ENCODE data around the gene SH2D3A.

Gene SH2D3A

DNA sequence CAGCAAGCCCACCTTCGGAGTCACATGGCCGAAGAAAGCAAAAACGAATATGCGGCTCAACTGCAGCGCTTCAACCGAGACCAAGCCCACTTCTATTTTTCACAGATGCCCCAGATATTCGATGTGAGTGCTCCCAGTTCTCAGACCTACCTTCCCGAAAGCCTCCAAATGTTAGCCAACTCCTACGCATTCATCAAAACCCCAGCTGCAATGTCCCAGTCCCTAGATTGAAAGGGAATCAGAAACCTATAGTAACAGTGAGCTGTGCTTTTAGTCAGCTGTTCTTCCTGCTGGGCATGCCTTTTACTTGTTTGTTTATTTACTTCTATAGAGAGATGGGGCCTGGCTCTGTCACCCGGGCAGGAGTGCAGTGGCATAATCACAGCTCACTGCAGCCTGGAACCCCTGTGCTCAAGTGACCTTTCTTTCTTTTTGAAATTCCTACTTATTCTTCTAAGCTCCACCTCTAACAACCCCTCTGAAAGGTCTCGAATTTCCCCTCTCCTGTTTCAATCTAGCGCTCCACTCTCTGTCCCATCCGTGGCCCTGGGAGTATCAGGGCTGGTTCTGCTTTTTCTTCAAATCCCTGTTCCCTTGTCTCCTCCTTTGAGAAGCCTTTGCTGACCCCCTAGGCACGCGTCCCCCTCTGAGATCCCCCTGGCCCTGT, 23.4 kb downstream of the SH2D3A start (continued):
- TF ChIP-seq HOXC10 (CRISPR knock-in tag; IDR thresholded peaks at IDR 0.05) (no peak), ZNF280C (tag by site-specific recombination; IDR thresholded peaks at IDR 0.05) (no peak)

DNA sequence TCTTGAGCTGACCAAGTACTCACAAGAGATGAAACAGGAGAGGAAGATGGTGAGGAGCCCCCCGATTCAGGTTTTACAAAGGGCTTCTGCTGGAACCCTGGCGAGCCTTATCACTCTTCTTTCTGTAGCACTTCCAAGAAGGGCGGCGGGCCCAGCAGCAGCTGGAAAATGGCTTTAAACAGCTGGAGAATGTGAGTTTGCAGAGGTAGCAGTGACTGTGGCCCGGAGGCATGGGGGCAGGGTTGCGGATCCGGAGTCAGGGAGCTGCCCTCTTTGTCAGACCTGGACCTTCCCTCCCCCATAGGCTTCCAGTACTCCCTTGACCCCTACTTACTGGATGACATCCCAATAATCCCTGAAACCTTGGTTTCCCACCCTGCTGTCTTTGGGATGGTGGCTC, 24.2 kb downstream of the SH2D3A start:
- ChIA-PET CTCF (interaction anchor here (0.6 to 1.7 kb wide), 4 partner anchors 38 to 121 kb away, joined by 4 to 6 read pairs (median 4); no protein-coding TSS in a partner anchor), POLR2A (interaction anchor here (2.4 kb wide), 1 partner anchor 24 kb away, joined by 11 read pairs; the partner anchor contains the start of gene SH2D3A)
- peaks cover 24 to 40% of the 10 kb centered on the region in 2 experiments for H3K36me3 ChIP-seq (ENCODE audit: control insufficient read depth in 2 of 2, insufficient read depth in 1 of 2, low read length in 2 of 2)

DNA sequence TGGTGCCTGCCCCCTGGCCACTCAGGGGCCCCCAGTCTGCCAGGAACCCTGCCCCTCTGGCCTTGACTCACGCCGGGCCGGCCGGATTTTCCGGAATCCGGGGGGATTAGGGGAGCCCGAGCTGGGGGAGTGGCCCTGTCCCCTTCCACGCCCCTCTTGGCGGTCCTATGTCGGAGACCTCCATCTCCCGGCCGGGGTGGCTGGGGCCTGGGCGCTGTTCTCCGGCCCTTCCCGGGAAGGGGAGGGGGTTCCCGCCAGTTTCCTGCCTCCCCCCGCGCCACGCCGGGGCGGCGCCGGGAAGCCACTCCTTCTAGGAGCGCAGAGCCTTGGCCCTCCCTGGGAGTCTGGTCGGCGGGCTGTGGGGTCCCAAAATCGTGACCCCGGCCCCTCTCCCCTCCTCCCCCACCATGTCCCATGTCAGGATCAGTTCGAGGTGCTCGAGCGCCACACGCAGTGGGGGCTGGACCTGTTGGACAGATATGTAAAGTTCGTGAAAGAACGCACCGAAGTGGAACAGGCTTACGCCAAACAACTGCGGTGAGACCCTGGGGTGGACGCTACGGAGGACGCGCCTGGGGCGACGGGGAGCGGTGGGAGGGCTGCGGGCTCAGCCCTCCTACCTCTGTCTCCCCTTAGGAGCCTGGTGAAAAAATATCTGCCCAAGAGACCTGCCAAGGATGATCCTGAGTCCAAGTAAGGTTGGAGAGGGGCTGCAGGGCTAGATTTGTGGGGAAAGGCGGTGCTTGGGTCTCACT, 26.5 kb downstream of the SH2D3A start:
- H3K4me1 ChIP-seq (ENCODE audit: control insufficient read depth, insufficient read depth, low read length) = peaks cover 36% of the 10 kb centered on the region
- peak overlapping the region; percentile 65 for H3K4me3 ChIP-seq (ENCODE audit: low read depth, low read length)
- no peaks in the 10 kb centered on the region for H3K9me3 ChIP-seq (ENCODE audit: control insufficient read depth, insufficient read depth, low read depth, low read length)
- CTCF ChIA-PET = interaction anchor here (0.6 kb wide), 1 partner anchor 912 kb away, joined by 3 read pairs; no protein-coding TSS in a partner anchor
- H3K27ac ChIP-seq (ENCODE audit: extremely low read depth, low read depth, low read length) = no peak overlapping the region; the same call in 1 of the 2 replicates
- peaks cover 4 to 20% of the 10 kb centered on the region in 2 experiments; a peak in 2 of 3 replicates for H3K36me3 ChIP-seq (ENCODE audit: control insufficient read depth in 2 of 2, insufficient read depth in 1 of 2, low read length in 2 of 2)
- POLR2A ChIA-PET = no interaction called here
- TF ChIP-seq ZNF341 (tag by site-specific recombination; IDR thresholded peaks at IDR 0.05; ENCODE audit: low read depth) = peak; percentile 94
- no peak for TF ChIP-seq ZNF155 (tag by site-specific recombination; IDR thresholded peaks at IDR 0.05)
- TF ChIP-seq ZNF561 (tag by site-specific recombination; IDR thresholded peaks at IDR 0.05; ENCODE audit: borderline replicate concordance) = no peak
- peak; percentile 25; the same call in 1 of the 2 replicates for TF ChIP-seq ZBTB20 (tag by site-specific recombination; IDR thresholded peaks at IDR 0.05)
- TF ChIP-seq ZBTB44 (tag by site-specific recombination; IDR thresholded peaks at IDR 0.05) = no peak
- peak; percentile 57 for TF ChIP-seq GLIS2 (tag by site-specific recombination; IDR thresholded peaks at IDR 0.05)
- TF ChIP-seq SP2 (tag by site-specific recombination; IDR thresholded peaks at IDR 0.05) = peak; percentile 40; the same call in 1 of the 2 replicates
- no peak for TF ChIP-seq ZNF658 (tag by site-specific recombination; IDR thresholded peaks at IDR 0.05)
- no peak for TF ChIP-seq ZNF701 (tag by site-specific recombination; IDR thresholded peaks at IDR 0.05)
- no peak for TF ChIP-seq ZNF501 (tag by site-specific recombination; IDR thresholded peaks at IDR 0.05)
- no peak for TF ChIP-seq ZNF830 (tag by site-specific recombination; IDR thresholded peaks at IDR 0.05; ENCODE audit: low read depth)
- TF ChIP-seq ZNF791 (tag by site-specific recombination; IDR thresholded peaks at IDR 0.05) = no peak
- TF ChIP-seq ZIC2 (tag by site-specific recombination; IDR thresholded peaks at IDR 0.05) = 0 out of 2 replicates have a peak, but pooled peaks have one; percentile 23
- peak; percentile 61 for TF ChIP-seq SCRT2 (tag by site-specific recombination; IDR thresholded peaks at IDR 0.05)
- no peak for TF ChIP-seq ZNF654 (tag by site-specific recombination; IDR thresholded peaks at IDR 0.05; ENCODE audit: low read depth)

More for the DNA sequence above, 24.2 kb downstream of the SH2D3A start:
- no peak overlapping the region for H3K4me3 ChIP-seq (ENCODE audit: low read depth, low read length)
- 0 out of 2 replicates have a peak overlapping the region, but pooled peaks have one; percentile 19 for H3K27ac ChIP-seq (ENCODE audit: extremely low read depth, low read depth, low read length)
- no peaks in the 10 kb centered on the region for H3K9me3 ChIP-seq (ENCODE audit: control insufficient read depth, insufficient read depth, low read depth, low read length)
- peaks cover 34% of the 10 kb centered on the region for H3K4me1 ChIP-seq (ENCODE audit: control insufficient read depth, insufficient read depth, low read length)
- no peak for TF ChIP-seq ZBTB44 (tag by site-specific recombination; IDR thresholded peaks at IDR 0.05)
- no peak for TF ChIP-seq ZSCAN4 (tag by site-specific recombination; IDR thresholded peaks at IDR 0.05)
- TF ChIP-seq SP7 (tag by site-specific recombination; IDR thresholded peaks at IDR 0.05) = no peak
- TF ChIP-seq ZNF112 (tag by site-specific recombination; IDR thresholded peaks at IDR 0.05) = no peak

Data from HEK293 (cell line).